UCSD-AML1 (cell line): Measurements from ENCODE around the gene FAM50B.

Experiments used
- DNase-seq: peaks from one replicate; lab custom pipeline; 2025; ENCODE audit not compliant: unreplicated experiment; lab: John Stamatoyannopoulos, UW

The FAM50B gene

DNA sequence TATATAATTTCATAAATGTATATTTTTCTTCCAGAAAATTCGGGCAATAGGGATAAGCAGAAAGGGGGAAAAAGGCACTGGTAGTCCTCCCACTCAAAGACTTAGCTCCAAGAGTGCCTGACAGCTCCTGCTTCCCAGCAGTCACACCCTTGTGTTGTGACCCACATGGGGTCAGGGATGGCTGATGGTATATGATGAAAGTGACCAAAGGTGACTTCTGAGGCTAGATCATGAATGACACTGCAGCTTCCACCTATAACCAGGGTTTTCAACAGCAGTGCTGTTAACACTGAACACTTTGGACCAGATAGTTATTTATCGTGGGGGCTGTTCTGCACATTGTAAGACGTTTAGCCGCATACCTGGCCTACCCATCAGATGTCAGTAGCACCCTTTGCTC is 22.3 kb downstream of the FAM50B start:
- no peak for DNase-seq

DNA sequence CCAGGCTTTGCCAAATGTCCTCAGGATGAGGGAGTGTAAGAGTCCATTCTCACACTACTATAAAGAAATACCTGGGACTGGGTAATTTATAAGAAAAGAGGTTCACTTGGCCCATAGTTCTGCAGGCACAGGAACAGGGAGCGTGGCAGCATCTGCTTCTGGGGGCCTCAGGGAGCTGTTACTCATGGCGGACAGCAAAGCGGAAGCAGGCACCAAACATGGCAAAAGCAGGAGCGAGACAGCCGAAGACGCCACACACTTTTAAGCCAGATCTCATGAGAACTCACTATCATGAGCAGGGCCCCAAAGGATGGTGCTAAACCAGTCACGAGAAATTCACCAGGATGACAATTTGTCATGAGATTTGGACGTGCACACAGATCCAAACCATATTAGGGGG is 22.8 kb downstream of the FAM50B start:
- no peak for DNase-seq

DNA sequence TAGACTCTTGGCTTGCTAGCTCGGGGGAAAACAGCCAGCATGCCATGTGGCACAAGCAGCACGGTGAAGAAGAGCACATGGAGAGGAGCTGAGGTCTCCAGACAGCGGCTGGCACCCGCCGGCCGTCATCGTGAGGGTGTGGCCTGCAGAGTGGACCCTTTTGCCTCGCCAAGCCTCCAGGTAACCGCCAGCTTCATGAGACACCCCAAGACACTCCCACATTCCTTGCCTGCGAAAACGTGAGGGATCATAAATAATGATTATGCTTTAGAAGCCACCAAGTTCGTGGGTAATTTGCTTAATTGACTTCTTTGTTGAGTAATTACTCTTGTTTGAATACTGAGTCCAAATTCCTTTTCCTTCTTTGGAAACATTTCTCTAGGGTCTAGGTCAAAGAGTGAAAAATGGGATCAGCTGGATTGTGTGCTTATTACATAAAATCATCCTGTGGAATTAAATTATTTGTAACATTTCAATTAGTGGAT is 23.2 kb downstream of the FAM50B start:
- no peak for DNase-seq

DNA sequence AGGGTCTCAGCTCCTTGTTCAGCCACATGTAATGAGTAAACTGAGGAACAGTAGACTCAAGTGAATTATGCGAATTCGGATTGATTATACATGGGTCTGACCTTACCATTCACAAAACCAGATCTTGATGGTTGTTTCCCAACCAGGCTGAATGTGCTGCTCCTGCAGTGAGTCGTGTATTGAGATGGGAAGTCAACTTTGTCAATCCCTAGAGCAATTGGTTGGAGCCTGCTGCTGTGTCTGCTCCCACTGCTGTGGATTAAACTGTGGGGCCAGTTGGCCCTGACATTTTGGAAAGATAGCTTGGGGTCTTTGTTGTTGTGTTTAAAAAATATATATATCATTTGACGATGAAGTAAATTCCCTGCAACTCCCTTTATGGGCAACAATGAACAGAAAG is 23.9 kb downstream of the FAM50B start:
- no peak for DNase-seq

- DNase-seq, result no peak
These were observed 24.9 kb downstream of the FAM50B start for GRCh38 chr6:3874069-3874468.

GRCh38 chr6:3875486-3875885 is 26.3 kb downstream of the FAM50B start:
- DNase-seq, result no peak

GRCh38 chr6:3876101-3876500 is 26.9 kb downstream of the FAM50B start:
- no peak for DNase-seq

- no peak for DNase-seq
These were observed 27.7 kb downstream of the FAM50B start for GRCh38 chr6:3876866-3877265.

- DNase-seq, result no peak
These were observed 29.0 kb downstream of the FAM50B start for GRCh38 chr6:3878048-3878666.

- no peak for DNase-seq
These were observed 30.2 kb downstream of the FAM50B start for GRCh38 chr6:3879194-3879952.

DNA sequence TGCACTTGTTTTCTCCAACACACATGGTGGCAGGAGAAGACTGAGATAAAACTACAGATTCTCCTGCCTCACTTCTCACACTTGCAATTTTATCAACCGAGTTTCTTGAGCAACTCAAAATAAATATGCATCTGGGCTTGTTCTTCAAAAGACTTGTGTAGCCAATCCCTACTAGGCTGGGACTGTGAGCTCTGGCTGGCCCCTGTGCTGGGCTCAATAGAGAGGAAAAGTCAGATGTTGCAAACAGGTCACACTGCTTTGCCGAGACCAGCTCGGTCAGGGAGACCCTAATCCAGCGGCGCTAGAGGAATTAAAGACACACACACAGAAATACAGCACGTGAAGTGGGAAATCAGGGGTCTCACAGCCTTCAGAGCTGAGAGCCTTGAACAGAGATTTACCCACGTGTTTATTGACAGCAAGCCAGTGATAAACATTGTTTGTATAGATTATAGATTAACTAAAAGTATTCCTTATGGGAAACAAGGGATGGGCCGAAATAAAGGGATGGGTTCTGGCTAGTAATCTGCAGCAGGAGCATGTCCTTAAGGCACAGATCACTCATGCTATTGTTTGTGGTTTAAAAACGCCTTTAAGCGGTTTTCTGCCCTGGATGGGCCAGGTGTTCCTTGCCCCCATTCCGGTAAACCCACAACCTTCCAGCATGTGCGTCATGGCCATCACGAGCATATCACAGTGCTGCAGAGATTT is 32.7 kb downstream of the FAM50B start:
- DNase-seq, result no peak

GRCh38 chr6:3882431-3882830 is 33.3 kb downstream of the FAM50B start:
- DNase-seq, result no peak

DNA sequence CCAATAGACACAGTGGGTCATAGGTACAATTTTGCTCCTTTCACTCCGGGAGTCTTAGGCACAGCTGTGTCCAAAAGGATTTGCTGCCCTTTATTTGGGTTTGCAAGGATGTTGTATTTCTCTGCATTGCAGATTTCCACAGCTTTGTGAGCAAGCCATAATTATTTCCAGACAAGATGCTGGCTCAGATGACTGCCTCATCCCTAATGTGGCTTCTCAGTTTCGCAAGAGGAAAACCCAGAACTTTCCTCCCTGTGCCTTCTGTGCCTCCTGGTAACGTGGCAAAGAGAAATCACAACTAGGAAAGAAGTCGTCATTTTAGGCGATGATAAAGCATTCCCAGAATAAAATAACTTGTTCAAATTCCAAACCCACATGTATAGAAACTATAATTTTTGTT is 33.7 kb downstream of the FAM50B start:
- DNase-seq, result no peak

- no peak for DNase-seq
These were observed 35.0 kb downstream of the FAM50B start for GRCh38 chr6:3884007-3884745.

DNA sequence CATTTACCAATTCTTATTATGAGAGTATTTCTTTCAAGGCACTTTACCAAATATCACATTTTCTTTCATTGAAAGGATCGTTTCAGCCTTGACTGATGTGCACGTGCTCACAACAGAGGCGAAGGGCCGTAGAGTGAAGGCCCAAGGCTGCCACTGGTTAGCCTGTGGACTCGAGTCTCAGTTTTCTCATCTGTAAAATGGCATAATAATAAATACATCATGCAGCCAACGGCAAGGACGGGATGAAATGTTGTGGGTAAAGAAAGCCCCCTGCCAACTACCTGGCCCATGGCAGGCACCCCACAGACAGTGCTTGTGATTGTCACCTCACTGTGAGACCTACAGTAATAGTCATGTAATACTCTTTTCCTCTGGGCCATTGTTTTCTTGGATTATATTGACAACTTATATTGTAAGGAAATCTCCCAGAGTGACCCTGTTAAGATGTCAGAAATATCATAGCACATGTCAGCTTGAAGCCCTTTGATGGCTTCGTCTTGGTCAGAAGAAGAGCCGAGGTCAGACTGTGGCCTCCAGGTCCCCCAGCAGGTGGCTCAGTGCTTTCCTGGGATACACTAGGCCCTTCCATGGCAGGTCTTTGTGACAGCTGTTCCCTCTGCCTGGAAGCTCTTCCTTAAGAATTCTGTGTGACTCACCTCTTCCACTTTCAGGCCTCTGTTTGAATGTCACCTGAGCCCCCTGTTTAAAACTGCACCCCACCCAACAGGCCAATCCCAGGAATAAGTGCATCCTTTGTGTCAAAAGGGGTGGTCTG is 36.3 kb downstream of the FAM50B start:
- no peak for DNase-seq

GRCh38 chr6:3887150-3887700 is 38.1 kb downstream of the FAM50B start:
- DNase-seq, result no peak

GRCh38 chr6:3888153-3888957 is 39.2 kb downstream of the FAM50B start:
- no peak for DNase-seq

GRCh38 chr6:3890047-3890446 is 40.9 kb downstream of the FAM50B start:
- no peak for DNase-seq

DNA sequence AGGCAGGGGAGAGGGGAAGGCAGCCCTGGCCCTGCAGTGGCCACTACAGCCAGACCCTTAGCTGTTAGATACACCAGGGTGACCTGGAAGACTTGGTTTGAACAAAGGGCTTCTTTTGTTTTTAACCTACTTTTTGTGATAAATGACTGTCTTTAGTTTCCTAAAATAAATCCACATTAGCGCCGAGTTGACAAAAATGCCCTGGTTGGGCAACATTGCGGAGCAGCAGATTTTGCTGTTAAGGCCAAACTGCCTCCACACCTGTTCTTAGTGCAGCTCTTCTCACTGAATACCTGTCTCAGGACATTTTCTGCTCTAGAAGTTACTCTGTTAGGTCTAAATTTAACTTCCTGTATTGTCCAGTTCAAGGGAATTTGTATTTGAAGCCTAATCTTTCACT is 42.7 kb downstream of the FAM50B start:
- no peak for DNase-seq

DNA sequence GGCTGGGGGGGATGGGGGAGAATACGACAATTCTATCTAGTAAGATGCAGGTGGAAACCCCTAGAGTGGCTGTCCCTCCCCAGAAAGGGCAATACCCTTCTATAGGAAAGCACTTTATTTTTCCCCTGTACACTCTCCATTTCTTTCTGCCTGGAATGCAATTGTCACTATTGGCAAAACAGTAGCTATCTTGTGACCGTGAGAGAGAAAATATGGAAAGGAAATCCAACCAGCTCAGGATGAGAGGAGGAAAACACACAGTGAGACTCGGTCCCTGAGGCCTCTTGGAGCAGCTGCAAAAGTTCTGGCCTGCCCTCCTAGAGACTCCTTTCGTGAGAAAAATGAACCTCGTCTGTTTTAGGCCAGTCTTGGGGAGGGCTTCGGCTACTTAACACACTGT is 43.4 kb downstream of the FAM50B start:
- no peak for DNase-seq
